K562 (cell line): ENCODE measurements around the gene USP20. TPM values are rescaled to one million over a fixed set of nuclear protein-coding genes. Genes with fewer than 3 reads are reported as not detected.

Experiments used
- ATAC-seq: fragments of 200-7000 bp; cut with Tn5 transposase; 3 replicates; pipeline ENCODE4 v1.9.1; 2020; ENCODE audit warnings: moderate library complexity
- BruUV-seq: library from RNA; stranded (reverse); fragments of 400-500 nt; replicated peaks from 2 replicates; lab custom pipeline; 2021; lab: Mats Ljungman, UMichigan
- CTCF ChIA-PET: fragments of 300-600 bp; formaldehyde crosslinking; extraction: SDS; loops from one replicate; lab custom pipeline; 2021; ENCODE audit warnings: low intra/inter-chr PET ratio; lab: Yijun Ruan, JAX
- POLR2A ChIA-PET: fragments of 300-600, 350-650 bp; sonication (Branson Sonifier 250); formaldehyde crosslinking; extraction: SDS; loops from one replicate; lab custom pipeline; 2021; ENCODE audit warnings: antibody characterized with exemption, inconsistent platforms; lab: Yijun Ruan, JAX
- DNase-seq, 4 experiments: peaks; one replicate each; pipeline versions ENCODE4 v3.0.0 to v3.0.0-alpha.2; 2011 to 2018; ENCODE audit warnings: low spot score in 3 of 4, mixed read lengths in 3 of 4; ENCODE audit errors: extremely low read depth in 1 of 4
- FAIRE-seq: peaks from 2 replicates; lab custom pipeline; 2011; peaks lifted over from hg19 to GRCh38; lab: Jason Lieb, UNC
- H2AFZ ChIP-seq: 2 replicates; pipeline ENCODE4 v1.6.0; 2011; ENCODE audit warnings: low read depth, low read length, control low read depth, inconsistent platforms
- H3K27ac ChIP-seq: fragments of 200-600 bp; 3 replicates; pipeline ENCODE4 v1.8.0; 2011; ENCODE audit warnings: low read depth, mild to moderate bottlenecking, control low read depth, inconsistent platforms, low read length, moderate library complexity, mixed read lengths; ENCODE audit errors: extremely low read depth
- H3K27me3 ChIP-seq, 2 experiments: fragments of 300-600 bp in 1 of 2; 2 replicates in 1 of 2; 3 replicates in 1 of 2; pipeline versions ENCODE4 v1.6.0 to v1.8.0; 2011; ENCODE audit warnings: inconsistent platforms in 2 of 2, low read length in 2 of 2, mild to moderate bottlenecking in 1 of 2, mixed read lengths in 1 of 2, moderate library complexity in 1 of 2; ENCODE audit not compliant: control insufficient read depth in 2 of 2, insufficient read depth in 2 of 2
- H3K36me3 ChIP-seq: fragments of 300-600 bp; 3 replicates; pipeline ENCODE4 v1.8.0; 2011; ENCODE audit warnings: mild to moderate bottlenecking, low read length, inconsistent platforms; ENCODE audit not compliant: control insufficient read depth, insufficient read depth
- H3K4me1 ChIP-seq, 2 experiments: fragments of 200-600 bp in 1 of 2; replicated peaks in 1 of 2; 2 replicates in 1 of 2; 3 replicates in 1 of 2; pipeline versions ENCODE4 v1.5.1 to v1.8.0; 2011; ENCODE audit warnings: inconsistent platforms in 2 of 2, low read length in 2 of 2, mild to moderate bottlenecking in 1 of 2, mixed read lengths in 1 of 2, moderate library complexity in 1 of 2; ENCODE audit not compliant: control insufficient read depth in 2 of 2, insufficient read depth in 2 of 2
- H3K4me2 ChIP-seq: 2 replicates; pipeline ENCODE4 v1.6.1; 2011; ENCODE audit warnings: low read length, control low read depth, inconsistent platforms, mixed read lengths; ENCODE audit not compliant: insufficient read depth
- H3K4me3 ChIP-seq: fragments of 200-600 bp; sonication (generic), shearing (Covaris generic); 2 replicates; pipeline ENCODE4 v1.5.1; 2016; ENCODE audit warnings: control low read depth, inconsistent platforms
- H3K79me2 ChIP-seq: fragments of 200-600 bp; 3 replicates; pipeline ENCODE4 v1.8.0; 2011; ENCODE audit warnings: low read length, inconsistent platforms; ENCODE audit not compliant: control insufficient read depth, insufficient read depth
- H3K9ac ChIP-seq, 2 experiments: 2 replicates each; pipeline versions ENCODE4 v1.6.0 to v1.6.1; 2011; ENCODE audit warnings: low read depth in 2 of 2, low read length in 2 of 2, control low read depth in 1 of 2, inconsistent platforms in 1 of 2, mild to moderate bottlenecking in 1 of 2, mixed read lengths in 1 of 2; ENCODE audit not compliant: insufficient read depth in 1 of 2
- H3K9me1 ChIP-seq: one replicate; pipeline ENCODE4 v1.6.0; 2011; ENCODE audit warnings: inconsistent platforms, mild to moderate bottlenecking, low read length, moderate library complexity; ENCODE audit not compliant: control insufficient read depth, insufficient read depth
- H3K9me3 ChIP-seq: replicated peaks from 2 replicates; pipeline ENCODE4 v1.5.1; 2011; ENCODE audit warnings: low read depth, low read length, inconsistent platforms; ENCODE audit not compliant: control insufficient read depth, insufficient read depth
- H4K20me1 ChIP-seq: replicated peaks from 2 replicates; pipeline ENCODE4 v1.6.1; 2011; ENCODE audit warnings: low read length, inconsistent platforms, mixed read lengths; ENCODE audit not compliant: control insufficient read depth, insufficient read depth
- BHLHE40 ChIP-seq: IDR thresholded peaks from 2 replicates; pipeline ENCODE4 v1.6.1; 2011; ENCODE audit warnings: low read length, improper control_type of control experiment
- CBFA2T2 ChIP-seq: fragments of 450-650 bp; conservative IDR thresholded peaks from 2 replicates; pipeline ENCODE4 v1.6.1; 2017; ENCODE audit warnings: mild to moderate bottlenecking
- FOXK2 ChIP-seq, 2 experiments: fragments of 450-650 bp; IDR thresholded peaks in 1 of 2; conservative IDR thresholded peaks in 1 of 2; 2 replicates each; pipeline ENCODE4 v1.6.1; 2016; ENCODE audit warnings: low read depth in 2 of 2, mild to moderate bottlenecking in 1 of 2
- HDAC1 ChIP-seq, 2 experiments: fragments of 450-650 bp; IDR thresholded peaks; 2 replicates each; pipeline ENCODE4 v1.6.1; 2016 to 2017; ENCODE audit warnings: inconsistent platforms in 1 of 2, mild to moderate bottlenecking in 1 of 2, moderate library complexity in 1 of 2
- MYC ChIP-seq, 2 experiments: fragments of 250-450 bp in 1 of 2; sonication (Bioruptor Pico) in 1 of 2; IDR thresholded peaks; 2 replicates each; pipeline versions ENCODE4 v1.5.1 to v1.6.1; 2012 to 2021; ENCODE audit warnings: low read depth in 2 of 2, borderline replicate concordance in 1 of 2, improper control_type of control experiment in 1 of 2, low read length in 1 of 2, mild to moderate bottlenecking in 1 of 2, moderate library complexity in 1 of 2
- NFE2 ChIP-seq: IDR thresholded peaks from 2 replicates; pipeline ENCODE4 v1.6.1; 2014; ENCODE audit warnings: antibody characterized with exemption, low read depth
- POLR2AphosphoS2 ChIP-seq: IDR thresholded peaks from 2 replicates; pipeline ENCODE4 v1.6.1; 2012; ENCODE audit warnings: low read length, improper control_type of control experiment
- POLR2AphosphoS5 ChIP-seq: IDR thresholded peaks from 2 replicates; pipeline ENCODE4 v1.6.1; 2011; ENCODE audit warnings: mild to moderate bottlenecking, low read depth, low read length, moderate library complexity; ENCODE audit not compliant: control insufficient read depth, insufficient read depth
- RFX7 ChIP-seq: fragments of 250-450 bp; sonication (Bioruptor Pico); IDR thresholded peaks from 2 replicates; pipeline ENCODE4 v1.5.1; 2021; ENCODE audit warnings: mild to moderate bottlenecking
- SNRNP70 ChIP-seq: fragments of 200-400 bp; formaldehyde crosslinking; optimal IDR thresholded peaks from 2 replicates; pipeline ENCODE3; 2017; ENCODE audit warnings: low read depth, low read length
- SP1 ChIP-seq: sonication (generic); formaldehyde crosslinking; IDR thresholded peaks from 2 replicates; pipeline ENCODE4 v1.8.1; 2022; ENCODE audit warnings: mild to moderate bottlenecking, missing genetic modification reagents
- SUPT5H ChIP-seq: fragments of 450-650 bp; IDR thresholded peaks from 2 replicates; pipeline ENCODE4 v1.6.1; 2016
- TEAD4 ChIP-seq, 2 experiments: sonication (generic) in 1 of 2; formaldehyde crosslinking in 1 of 2; IDR thresholded peaks; 2 replicates each; pipeline versions ENCODE4 v1.6.1 to v1.8.0; 2012 to 2022; ENCODE audit warnings: borderline replicate concordance in 1 of 2, inconsistent platforms in 1 of 2, low read length in 1 of 2, mild to moderate bottlenecking in 1 of 2, missing genetic modification reagents in 1 of 2
- TOE1 ChIP-seq, 2 experiments: fragments of 450-650 bp in 1 of 2; sonication (generic) in 1 of 2; formaldehyde crosslinking in 1 of 2; IDR thresholded peaks; 2 replicates each; pipeline versions ENCODE4 v1.7.1 to v1.8.0; 2016 to 2022; ENCODE audit warnings: borderline replicate concordance in 2 of 2, mild to moderate bottlenecking in 2 of 2, antibody characterized with exemption in 1 of 2, inconsistent platforms in 1 of 2, low read depth in 1 of 2, missing genetic modification reagents in 1 of 2, moderate library complexity in 1 of 2
- TRIM24 ChIP-seq, 2 experiments: fragments of 450-650 bp; IDR thresholded peaks; 2 replicates each; pipeline ENCODE4 v1.6.1; 2016
- ZFPM2 ChIP-seq: fragments of 250-450 bp; sonication (Bioruptor Pico); IDR thresholded peaks from 2 replicates; pipeline ENCODE4 v1.5.1; 2022; ENCODE audit warnings: mild to moderate bottlenecking
- ZNF324 ChIP-seq: fragments of 250-450 bp; sonication (Bioruptor Pico); IDR thresholded peaks from 2 replicates; pipeline ENCODE4 v1.4.0; 2020; ENCODE audit warnings: mild to moderate bottlenecking
- WGBS: fragments of 100-300 bp; shearing (Covaris generic); methylation state at CpG from one replicate; pipeline ENCODE4 v1.1.6; 2016; ENCODE audit warnings: low coverage, mixed read lengths; ENCODE audit not compliant: insufficient coverage; ENCODE audit errors: missing lambda C conversion rate; 5-methylcytosine and 5-hydroxymethylcytosine counted together
- in situ Hi-C: fragments of 300-500 bp; cut with MboI; formaldehyde crosslinking; loops from 4 replicates; pipeline ENCODE4 v1.15.0; 2018; ENCODE audit warnings: inconsistent platforms, mixed read lengths
- intact Hi-C: fragments of 100-400 bp; cut with micrococcal nuclease; formaldehyde crosslinking; loops from 2 replicates; pipeline ENCODE4 v1.14.2; 2022
- polyA plus RNA-seq, 8 experiments: library from polyadenylated mRNA; depleted of rRNA in 4 of 8; stranded (reverse) in 5 of 8; unstranded in 3 of 8; fragments of >200 nt; fragmentation: Nextera tagmentation in 2 of 8; fragmentation: Illumina TruSeq in 1 of 8; extraction: Ambion mirVana in 2 of 8; extraction: Trizol in 1 of 8; gene quantifications; 2 replicates each; pipeline versions ENCODE4 v1.2.1 to v1.2.3, GENCODE V29; 2011 to 2014; ENCODE audit warnings: inconsistent platforms in 1 of 8, missing spikeins in 1 of 8
- total RNA-seq, 7 experiments: library from RNA; depleted of rRNA in 6 of 7; stranded (reverse); fragments of >200 nt in 6 of 7; fragmentation: Illumina TruSeq in 2 of 7; extraction: Trizol in 2 of 7; gene quantifications; 2 replicates each; pipeline versions ENCODE4 v1.2.1 to v1.2.3, GENCODE V29; 2011 to 2021; ENCODE audit warnings: low replicate concordance in 1 of 7
- TF ChIP-seq, protein P1 (sequence below), 2 experiments: fragments of 450-650 bp; conservative IDR thresholded peaks; 2 replicates each; pipeline ENCODE4 v1.6.1; 2017; ENCODE audit warnings: mild to moderate bottlenecking in 2 of 2, moderate library complexity in 2 of 2
- TF ChIP-seq, protein P2 (sequence below): fragments of 200-800 bp; sonication (Bioruptor generic); IDR thresholded peaks from 2 replicates; pipeline ENCODE4 v1.6.1; 2017; ENCODE audit warnings: missing genetic modification characterization, missing compliant biosample characterization

Gene USP20
- total and polyA plus RNA-seq, 9 of the 15 experiments (the other 6 are each of a cell fraction or from before 2014, with no cell fraction given) = 1.9 to 136 (median 49.1) TPM

DNA sequence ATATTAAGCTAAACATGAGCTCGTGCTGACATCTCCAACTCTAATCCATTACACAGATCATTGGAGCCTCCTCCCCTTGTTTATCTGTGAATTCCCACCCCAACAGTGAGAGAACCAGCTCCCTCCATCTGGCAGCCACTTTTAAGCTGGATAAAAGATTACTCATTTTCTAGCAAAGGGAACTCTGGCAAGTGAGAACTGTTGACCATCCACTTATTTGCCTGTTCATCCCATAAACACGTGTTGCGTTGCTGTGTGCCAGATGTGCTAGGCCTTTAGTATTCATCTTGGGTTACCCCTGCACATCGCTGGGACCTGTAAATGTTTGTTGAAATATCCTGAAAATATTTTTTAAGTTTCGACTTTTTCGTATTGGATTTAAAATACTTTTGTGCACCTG lies 8.9 kb upstream of the USP20 start:
- Histone ChIP-seq H3K9ac (no peak overlapping the region), H2AFZ (no peak overlapping the region), H3K27ac (peak overlapping the region; percentile 29; the same call in 1 of the 3 replicates), H3K27me3 (no peaks in the 10 kb centered on the region), H3K36me3 (peaks cover 64% of the 10 kb centered on the region), H3K9me3 (no peaks in the 10 kb centered on the region), H3K79me2 (peaks cover 22% of the 10 kb centered on the region), H3K4me1 (peaks cover 12 to 13% of the 10 kb centered on the region in 2 experiments; a peak in 4 of 5 replicates), H4K20me1 (no peaks in the 10 kb centered on the region), H3K4me2 (peak overlapping the region; percentile 2; the same call in 1 of the 2 replicates), H3K9me1 (no peaks in the 10 kb centered on the region), H3K4me3 (no peak overlapping the region)
- intact Hi-C loops (no loop called here), in situ Hi-C loops (no loop called here)
- peak in 2 of 4 experiments; percentile 55 to 58 for DNase-seq
- ChIA-PET CTCF (no interaction called here), POLR2A (interaction anchor here (0.7 to 1.4 kb wide), 6 partner anchors 9 to 55 kb away, joined by 3 to 7 read pairs (median 4); partner anchors contain the start of genes C9orf78 and USP20)
- ATAC-seq = no peak
- FAIRE-seq = peak; percentile 26
- no TSS peak for BruUV-seq
- 57% methylated on average over 6 of the region's 6 CpGs for WGBS
- TF ChIP-seq, protein P1, sequence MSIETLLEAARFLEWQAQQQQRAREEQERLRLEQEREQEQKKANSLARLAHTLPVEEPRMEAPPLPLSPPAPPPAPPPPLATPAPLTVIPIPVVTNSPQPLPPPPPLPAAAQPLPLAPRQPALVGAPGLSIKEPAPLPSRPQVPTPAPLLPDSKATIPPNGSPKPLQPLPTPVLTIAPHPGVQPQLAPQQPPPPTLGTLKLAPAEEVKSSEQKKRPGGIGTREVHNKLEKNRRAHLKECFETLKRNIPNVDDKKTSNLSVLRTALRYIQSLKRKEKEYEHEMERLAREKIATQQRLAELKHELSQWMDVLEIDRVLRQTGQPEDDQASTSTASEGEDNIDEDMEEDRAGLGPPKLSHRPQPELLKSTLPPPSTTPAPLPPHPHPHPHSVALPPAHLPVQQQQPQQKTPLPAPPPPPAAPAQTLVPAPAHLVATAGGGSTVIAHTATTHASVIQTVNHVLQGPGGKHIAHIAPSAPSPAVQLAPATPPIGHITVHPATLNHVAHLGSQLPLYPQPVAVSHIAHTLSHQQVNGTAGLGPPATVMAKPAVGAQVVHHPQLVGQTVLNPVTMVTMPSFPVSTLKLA (conservative IDR thresholded peaks at IDR 0.05) = peak; percentile 40 to 70; a peak in 2 of 4 replicates
- peak; percentile 41 for TF ChIP-seq POLR2AphosphoS5
- TF ChIP-seq SNRNP70 = no peak
- TF ChIP-seq TOE1 (IDR thresholded peaks at IDR 0.05; ENCODE audit: borderline replicate concordance) = no peak
- no peak for TF ChIP-seq TOE1 (CRISPR knock-in tag; IDR thresholded peaks at IDR 0.05; ENCODE audit: borderline replicate concordance, low read depth)
- 0 out of 2 replicates have a peak, but pooled peaks have one; percentile 26 for TF ChIP-seq BHLHE40
- TF ChIP-seq ZNF324 (CRISPR knock-in tag) = no peak
- 0 out of 2 replicates have a peak, but pooled peaks have one; percentile 16 for TF ChIP-seq ZFPM2 (CRISPR knock-in tag)
- TF ChIP-seq NFE2 = peak; percentile 40; the same call in 1 of the 2 replicates
- TF ChIP-seq HDAC1 (IDR thresholded peaks at IDR 0.05) = 0 out of 4 replicates have a peak, but pooled peaks of 1 of the 2 experiments have one; percentile 8
- 0 out of 2 replicates have a peak, but pooled peaks have one; percentile 22 for TF ChIP-seq SUPT5H
- TF ChIP-seq CBFA2T2 = peak; percentile 39; the same call in 1 of the 2 replicates
- TF ChIP-seq TEAD4 (IDR thresholded peaks at IDR 0.05; ENCODE audit: low read length) = peak; percentile 33; the same call in 1 of the 2 replicates
- TF ChIP-seq TEAD4 (CRISPR knock-in tag; IDR thresholded peaks at IDR 0.05; ENCODE audit: borderline replicate concordance) = no peak
- TF ChIP-seq POLR2AphosphoS2 = peak; percentile 83; the same call in 1 of the 2 replicates
- TF ChIP-seq TRIM24 (IDR thresholded peaks at IDR 0.05) = no peak
- TF ChIP-seq RFX7 (CRISPR knock-in tag) = 0 out of 2 replicates have a peak, but pooled peaks have one; percentile 54
- TF ChIP-seq, protein P2, sequence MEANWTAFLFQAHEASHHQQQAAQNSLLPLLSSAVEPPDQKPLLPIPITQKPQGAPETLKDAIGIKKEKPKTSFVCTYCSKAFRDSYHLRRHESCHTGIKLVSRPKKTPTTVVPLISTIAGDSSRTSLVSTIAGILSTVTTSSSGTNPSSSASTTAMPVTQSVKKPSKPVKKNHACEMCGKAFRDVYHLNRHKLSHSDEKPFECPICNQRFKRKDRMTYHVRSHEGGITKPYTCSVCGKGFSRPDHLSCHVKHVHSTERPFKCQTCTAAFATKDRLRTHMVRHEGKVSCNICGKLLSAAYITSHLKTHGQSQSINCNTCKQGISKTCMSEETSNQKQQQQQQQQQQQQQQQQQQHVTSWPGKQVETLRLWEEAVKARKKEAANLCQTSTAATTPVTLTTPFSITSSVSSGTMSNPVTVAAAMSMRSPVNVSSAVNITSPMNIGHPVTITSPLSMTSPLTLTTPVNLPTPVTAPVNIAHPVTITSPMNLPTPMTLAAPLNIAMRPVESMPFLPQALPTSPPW = peak; percentile 12; the same call in 1 of the 2 replicates
- TF ChIP-seq MYC (IDR thresholded peaks at IDR 0.05; ENCODE audit: low read depth, low read length) = peak; percentile 43; the same call in 1 of the 2 replicates
- TF ChIP-seq MYC (CRISPR knock-in tag; IDR thresholded peaks at IDR 0.05; ENCODE audit: borderline replicate concordance, low read depth) = no peak
- TF ChIP-seq FOXK2 (conservative IDR thresholded peaks at IDR 0.05 in 1 of 2, IDR thresholded peaks at IDR 0.05 in 1 of 2; ENCODE audit: low read depth in 2 of 2) = peak; percentile 47 to 60; a peak in 1 of 4 replicates
- peak; percentile 41; the same call in 1 of the 2 replicates for TF ChIP-seq SP1 (CRISPR knock-in tag)
